Hindlimb muscle (tissue), 1 donor: Measurements from ENCODE around the gene ZBTB44. TPM values are rescaled to one million over a fixed set of nuclear protein-coding genes. Genes with fewer than 3 reads are reported as not detected.
"Not testable (repeated sequence)": the region's sequence is repeated elsewhere in the genome, so short reads cannot be mapped to it uniquely, and the experiment has no call there.

Experiments
- DNase-seq: peaks from one replicate; pipeline ENCODE4 v3.0.0-alpha.2; 2013
- polyA plus RNA-seq: library from polyadenylated mRNA; unstranded; fragments of 120-200 nt; gene quantifications from one replicate; pipeline ENCODE4 v1.2.1, GENCODE V29; 2013; ENCODE audit not compliant: insufficient read length

The ZBTB44 gene, protein sequence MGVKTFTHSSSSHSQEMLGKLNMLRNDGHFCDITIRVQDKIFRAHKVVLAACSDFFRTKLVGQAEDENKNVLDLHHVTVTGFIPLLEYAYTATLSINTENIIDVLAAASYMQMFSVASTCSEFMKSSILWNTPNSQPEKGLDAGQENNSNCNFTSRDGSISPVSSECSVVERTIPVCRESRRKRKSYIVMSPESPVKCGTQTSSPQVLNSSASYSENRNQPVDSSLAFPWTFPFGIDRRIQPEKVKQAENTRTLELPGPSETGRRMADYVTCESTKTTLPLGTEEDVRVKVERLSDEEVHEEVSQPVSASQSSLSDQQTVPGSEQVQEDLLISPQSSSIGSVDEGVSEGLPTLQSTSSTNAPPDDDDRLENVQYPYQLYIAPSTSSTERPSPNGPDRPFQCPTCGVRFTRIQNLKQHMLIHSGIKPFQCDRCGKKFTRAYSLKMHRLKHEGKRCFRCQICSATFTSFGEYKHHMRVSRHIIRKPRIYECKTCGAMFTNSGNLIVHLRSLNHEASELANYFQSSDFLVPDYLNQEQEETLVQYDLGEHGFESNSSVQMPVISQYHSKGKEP
- 30.1 TPM for polyA plus RNA-seq

DNA sequence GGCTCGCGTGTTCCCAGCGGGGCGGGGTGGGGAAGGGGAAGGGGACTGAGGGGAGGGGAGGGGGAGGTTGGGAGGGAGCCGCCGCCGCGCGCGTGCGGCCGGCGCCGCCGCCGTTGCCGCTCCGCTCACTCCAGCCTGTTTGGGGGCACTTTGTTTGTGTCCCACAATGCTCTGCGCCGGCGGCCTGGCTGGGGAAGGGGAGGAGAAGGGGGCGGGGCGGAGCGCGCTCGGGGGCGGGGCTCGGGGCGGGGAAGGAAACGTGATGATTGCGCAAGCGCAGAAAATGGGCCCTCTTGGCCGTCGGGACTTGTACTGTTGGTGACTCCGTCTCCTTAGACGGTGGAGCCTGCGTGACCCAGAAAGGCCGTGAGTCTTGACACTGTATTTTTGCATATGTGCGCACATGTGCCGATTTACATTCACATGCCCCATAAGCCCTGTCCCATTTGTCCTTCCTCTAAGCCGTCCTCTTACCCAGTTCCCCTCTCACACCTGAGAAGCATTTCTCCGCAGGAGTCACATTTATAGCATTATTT, at the start of gene ZBTB44:
Gene ZBTB44 (minus strand): TSS at position 168 of the 536 bp plus-strand sequence. CDS start 53,044 bp downstream, outside the sequence.
- peak; percentile 91 for DNase-seq

DNA sequence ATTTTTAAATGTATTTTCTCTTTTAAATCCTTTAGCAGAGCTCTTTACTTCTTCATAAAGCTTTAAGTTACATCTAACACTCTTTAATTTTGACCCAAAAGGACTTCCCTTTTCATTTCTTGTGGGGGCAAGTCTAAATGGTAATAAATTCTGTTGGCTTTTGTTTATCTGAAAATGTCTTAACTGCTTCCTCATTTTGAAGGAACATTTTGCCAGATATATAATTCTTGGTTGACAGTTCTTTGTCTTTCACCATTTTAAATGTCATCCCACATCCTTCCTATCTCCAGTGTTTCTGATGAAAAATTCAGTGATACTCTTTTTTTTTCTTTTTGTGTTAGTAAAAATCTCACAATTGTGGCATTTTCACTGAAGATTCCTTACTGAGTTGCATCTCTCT, 44.7 kb upstream of the ZBTB44 start:
- no peak for DNase-seq

GRCh38 chr11:130358398-130358797, 43.7 kb upstream of the ZBTB44 start:
- DNase-seq = no peak

GRCh38 chr11:130347261-130347660, 32.5 kb upstream of the ZBTB44 start:
- no peak for DNase-seq

GRCh38 chr11:130344841-130345240, 30.1 kb upstream of the ZBTB44 start:
- DNase-seq = no peak

GRCh38 chr11:130340671-130341319, 26.1 kb upstream of the ZBTB44 start:
- no peak for DNase-seq

GRCh38 chr11:130338667-130339066, 23.9 kb upstream of the ZBTB44 start:
- no peak for DNase-seq

DNA sequence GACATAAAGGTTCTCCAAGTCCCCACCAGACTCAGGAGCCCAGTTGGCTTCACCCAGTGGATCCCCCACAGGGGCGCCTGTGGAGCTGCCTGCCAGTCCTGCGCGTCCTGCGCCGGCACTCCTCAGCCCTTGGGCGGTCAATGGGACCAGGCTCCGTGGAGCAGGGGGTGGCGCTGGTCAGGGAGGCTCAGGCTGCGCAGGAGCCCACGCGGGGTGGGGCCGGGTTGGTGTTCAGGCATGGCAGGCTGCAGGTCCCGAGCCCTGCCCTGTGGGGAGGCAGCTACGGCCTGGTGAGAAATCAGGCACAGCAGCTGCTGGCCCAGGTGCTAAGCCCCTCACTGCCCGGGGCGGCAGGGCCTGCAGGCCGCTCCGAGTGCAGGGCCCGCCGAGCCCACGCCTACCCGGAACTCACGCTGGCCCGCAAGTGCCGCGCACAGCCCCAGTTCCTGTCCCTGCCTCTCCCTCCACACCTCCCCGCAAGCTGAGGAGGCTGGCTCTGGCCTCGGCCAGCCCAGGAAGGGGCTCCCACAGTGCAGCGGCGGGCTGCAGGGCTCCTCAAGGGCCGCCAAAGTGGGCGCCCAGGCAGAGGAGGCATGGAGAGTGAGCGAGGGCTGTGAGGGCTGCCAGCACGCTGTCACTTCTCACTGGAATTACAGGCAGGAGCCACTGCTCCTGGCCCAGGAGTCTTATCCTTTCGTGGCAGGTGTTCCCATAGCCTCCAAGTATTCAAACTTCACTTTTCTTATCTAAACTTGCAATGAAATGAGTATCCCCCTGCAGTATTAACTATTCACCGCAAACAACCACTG, 22.8 kb upstream of the ZBTB44 start:
- DNase-seq = no peak

- DNase-seq = not testable (repeated sequence)
Observed at GRCh38 chr11:130331397-130331796, 16.7 kb upstream of the ZBTB44 start.

GRCh38 chr11:130330101-130330684, 15.5 kb upstream of the ZBTB44 start:
- no peak for DNase-seq

DNA sequence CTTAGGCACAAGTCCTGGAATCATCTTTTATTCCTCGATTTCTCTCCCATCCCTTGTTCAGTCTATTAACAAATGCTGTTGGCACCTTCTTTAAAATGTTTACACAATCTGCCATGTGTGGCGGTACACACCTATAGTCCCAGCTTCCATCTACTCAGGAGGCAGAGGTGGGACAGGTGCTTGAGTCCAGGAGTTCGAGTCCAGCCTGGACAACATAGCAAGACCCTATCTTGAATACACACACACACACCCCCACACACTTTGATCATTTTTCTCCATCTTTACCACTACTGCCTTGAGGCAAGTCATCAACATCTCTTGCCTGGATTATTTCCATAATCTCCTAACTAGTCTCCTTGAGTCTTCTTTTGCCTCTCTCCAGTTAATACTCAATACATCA, 13.7 kb upstream of the ZBTB44 start:
- no peak for DNase-seq

GRCh38 chr11:130327716-130328115, 13.0 kb upstream of the ZBTB44 start:
- DNase-seq = no peak

GRCh38 chr11:130325691-130326090, 11.0 kb upstream of the ZBTB44 start:
- DNase-seq = no peak

DNA sequence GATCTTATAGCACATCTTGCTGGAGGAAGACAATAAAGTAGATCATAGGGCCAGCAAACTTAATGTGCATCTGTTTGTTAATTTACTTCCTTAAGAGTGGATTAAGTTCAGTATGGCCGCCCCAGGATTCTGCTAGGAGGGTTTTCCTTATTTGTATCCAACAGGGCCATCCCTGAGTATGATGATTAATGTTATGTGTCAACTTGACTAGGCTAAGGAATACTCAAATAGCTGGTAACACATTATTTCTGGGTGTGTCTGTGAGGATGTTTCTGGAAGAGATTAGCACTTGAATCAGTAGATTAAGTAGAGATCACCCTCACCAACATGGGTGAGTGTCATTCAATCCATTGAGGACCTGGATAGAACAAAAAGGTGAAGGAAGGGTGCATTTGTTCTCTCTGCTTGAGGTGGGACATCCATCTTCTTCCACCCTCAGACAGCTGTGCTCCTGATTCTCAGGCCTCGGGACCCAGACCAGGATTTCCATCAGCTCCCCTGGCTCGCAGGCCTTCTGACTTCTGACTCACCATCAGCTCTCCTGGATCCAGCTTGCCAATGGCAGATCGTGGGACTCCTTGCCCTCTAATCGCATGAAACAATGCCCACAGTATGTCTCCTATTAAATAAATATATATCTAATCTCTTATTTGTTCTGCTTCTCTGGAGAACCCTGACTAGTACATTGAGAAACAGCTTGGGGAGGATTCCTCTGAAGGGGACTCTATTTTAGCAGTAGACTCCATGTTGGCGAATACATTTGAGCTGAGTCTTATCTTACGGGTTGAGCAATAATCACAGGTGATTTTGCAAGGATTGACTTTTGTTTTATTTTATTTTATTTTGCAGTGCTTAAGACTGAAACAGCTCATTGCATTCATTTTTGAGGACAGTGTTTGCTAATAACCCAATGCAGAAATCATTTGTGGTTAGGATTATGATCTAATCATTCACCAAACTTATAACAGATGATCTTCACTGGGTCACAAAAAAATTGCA, 9.0 kb upstream of the ZBTB44 start:
- DNase-seq = no peak

DNA sequence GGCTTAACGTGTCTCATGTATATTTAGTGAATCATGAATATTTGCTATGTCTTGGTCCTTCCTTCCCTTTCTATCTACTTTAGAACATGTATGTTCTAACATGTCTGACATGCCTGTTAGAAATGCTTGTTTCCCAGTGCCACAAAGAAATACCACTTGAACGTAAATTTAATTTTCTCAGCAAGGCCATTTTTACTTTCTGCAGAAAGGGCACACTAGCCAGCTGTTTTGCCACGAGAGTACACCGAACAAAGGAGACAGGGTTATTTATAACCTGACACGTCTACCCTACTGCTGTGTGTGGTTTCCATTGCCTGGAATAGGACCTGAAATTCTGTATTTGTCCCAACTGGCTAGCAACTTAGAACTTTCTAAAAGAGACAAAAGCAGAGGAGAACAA, 7.4 kb upstream of the ZBTB44 start:
- DNase-seq = no peak

- no peak for DNase-seq
Observed at GRCh38 chr11:130318031-130318673, 3.4 kb upstream of the ZBTB44 start.

DNA sequence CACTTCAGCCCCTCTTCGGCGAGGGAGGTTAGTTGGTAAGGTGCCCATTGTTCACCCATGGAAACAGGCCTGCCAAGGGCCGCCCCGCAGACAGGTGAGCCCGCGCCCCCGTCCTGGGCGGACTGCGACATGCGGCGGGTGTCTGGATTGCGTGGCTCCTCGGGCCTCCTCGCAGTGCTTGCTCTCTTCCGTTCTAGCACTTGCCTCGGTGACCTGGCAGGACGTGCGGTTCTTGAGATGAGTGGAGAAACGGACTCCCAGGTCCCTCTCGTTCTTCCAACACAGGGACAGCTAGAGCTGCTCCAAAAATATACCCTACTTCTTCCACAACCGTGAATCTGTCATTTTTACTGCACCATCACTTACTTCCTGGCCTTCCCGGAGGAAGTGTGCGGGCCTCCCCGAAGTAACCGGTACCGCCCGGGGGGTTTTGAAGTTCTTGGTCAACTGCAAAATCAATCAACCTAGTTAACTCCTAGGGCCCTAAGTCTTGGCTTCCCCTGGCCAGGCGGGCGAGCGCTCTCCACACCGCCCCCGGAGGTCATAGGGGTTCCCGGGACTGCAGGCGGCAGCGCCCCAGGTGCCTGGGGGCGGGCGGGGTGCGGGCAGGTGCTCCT, 745 bp upstream of the ZBTB44 start:
- DNase-seq = peak; percentile 8

- peak; percentile 43 for DNase-seq
Observed at GRCh38 chr11:130314184-130314749, 450 bp downstream of the ZBTB44 start.
